ENCODE results near the gene TM6SF1. TPM values are rescaled to one million over a fixed set of nuclear protein-coding genes. Genes with fewer than 3 reads are reported as not detected.

The TM6SF1 gene
- total and polyA plus RNA-seq, 2 of the 8 experiments (the other 6 are each of a cell fraction or from before 2014, with no cell fraction given) = 0.74 to 1.0 TPM

- TF ChIP-seq CTBP2 (IDR thresholded peaks at IDR 0.05; ENCODE audit: borderline replicate concordance, insufficient read depth, insufficient read length, low read length) (no peak), EP300 (IDR thresholded peaks at IDR 0.05; ENCODE audit: borderline replicate concordance in 1 of 2, low read depth in 2 of 2, low read length in 2 of 2) (no peak), BACH1 (IDR thresholded peaks at IDR 0.05; ENCODE audit: low read length) (no peak), TEAD4 (IDR thresholded peaks at IDR 0.05; ENCODE audit: low read depth, low read length) (no peak), TBP (IDR thresholded peaks at IDR 0.05; ENCODE audit: low read depth, low read length) (no peak), SP1 (IDR thresholded peaks at IDR 0.05; ENCODE audit: low read depth, low read length) (no peak), CBX8 (IDR thresholded peaks at IDR 0.05; ENCODE audit: borderline replicate concordance, low read depth, low read length) (no peak)
These were observed 20.2 kb downstream of the TM6SF1 start (continued) for GRCh38 chr15:83127547-83128150.

Measured in H1 (cell line).